Neural cell (in vitro differentiated cells): ENCODE measurements around the gene GMPPB. TPM values are rescaled to one million over a fixed set of nuclear protein-coding genes. Genes with fewer than 3 reads are reported as not detected.

Experiments used
- H2AFZ ChIP-seq: fragments of 200-600, 300-800 bp; sonication (generic), shearing (Covaris generic); 2 replicates; pipeline ENCODE4 v1.6.0; 2014; ENCODE audit warnings: low read depth, mild to moderate bottlenecking, antibody characterized with exemption, low read length, moderate library complexity
- H3F3A ChIP-seq: fragments of 200-600 bp; shearing (Covaris generic); 2 replicates; pipeline ENCODE4 v1.6.1; 2016; ENCODE audit warnings: mild to moderate bottlenecking, moderate library complexity, mixed read lengths, antibody characterized with exemption, low read length; ENCODE audit not compliant: insufficient read depth, poor library complexity, severe bottlenecking
- H3K27ac ChIP-seq: fragments of 200-600, 300-800 bp; sonication (generic), shearing (Covaris generic); 2 replicates; pipeline ENCODE4 v1.5.1; 2014; ENCODE audit warnings: mild to moderate bottlenecking, low read length, moderate library complexity
- H3K27me3 ChIP-seq: fragments of 300-800, 200-600 bp; sonication (generic), shearing (Covaris generic); 2 replicates; pipeline ENCODE4 v1.6.0; 2014; ENCODE audit warnings: mild to moderate bottlenecking, low read depth, low read length, moderate library complexity; ENCODE audit not compliant: insufficient read depth
- H3K36me3 ChIP-seq: fragments of 300-800, 200-600 bp; sonication (generic), shearing (Covaris generic); 2 replicates; pipeline ENCODE4 v1.5.1; 2014; ENCODE audit warnings: mild to moderate bottlenecking, antibody characterized with exemption, low read length, moderate library complexity; ENCODE audit not compliant: insufficient read depth
- H3K4me2 ChIP-seq: fragments of 300-800, 200-600 bp; sonication (generic), shearing (Covaris generic); 2 replicates; pipeline ENCODE4 v1.6.0; 2014; ENCODE audit warnings: mild to moderate bottlenecking, low read length
- H3K4me3 ChIP-seq: fragments of 300-800, 200-600 bp; sonication (generic), shearing (Covaris generic); 2 replicates; pipeline ENCODE4 v1.5.1; 2014; ENCODE audit warnings: mild to moderate bottlenecking, low read length, moderate library complexity
- H3K79me2 ChIP-seq: fragments of 200-600 bp; shearing (Covaris generic); replicated peaks from 2 replicates; pipeline ENCODE4 v1.6.0; 2014; ENCODE audit warnings: mild to moderate bottlenecking, low read length, moderate library complexity; ENCODE audit not compliant: insufficient read depth
- H3K9ac ChIP-seq: fragments of 300-800, 200-600 bp; sonication (generic), shearing (Covaris generic); 2 replicates; pipeline ENCODE4 v1.6.1; 2016; ENCODE audit warnings: mild to moderate bottlenecking, low read length, mixed read lengths
- H3K9me2 ChIP-seq: fragments of 200-600 bp; shearing (Covaris generic); 2 replicates; pipeline ENCODE4 v1.6.1; 2016; ENCODE audit warnings: mild to moderate bottlenecking, low read length, mixed read lengths; ENCODE audit not compliant: insufficient read depth
- H3K9me3 ChIP-seq: fragments of 200-600, 300-800 bp; sonication (generic), shearing (Covaris generic); 2 replicates; pipeline ENCODE4 v1.6.1; 2016; ENCODE audit warnings: mild to moderate bottlenecking, mixed run types, low read length, moderate library complexity, mixed read lengths
- H4K20me1 ChIP-seq: fragments of 200-600 bp; shearing (Covaris generic); 2 replicates; pipeline ENCODE4 v1.6.1; 2016; ENCODE audit warnings: mild to moderate bottlenecking, mixed run types; ENCODE audit not compliant: insufficient read depth
- CTCF ChIP-seq: fragments of 450-650 bp; IDR thresholded peaks from 2 replicates; pipeline ENCODE4 v1.5.1; 2014; ENCODE audit warnings: antibody characterized with exemption, mild to moderate bottlenecking, moderate library complexity; ENCODE audit not compliant: poor library complexity, severe bottlenecking
- EP300 ChIP-seq: fragments of 450-650 bp; conservative IDR thresholded peaks from 2 replicates; pipeline ENCODE4 v1.6.1; 2014; ENCODE audit warnings: antibody characterized with exemption, mild to moderate bottlenecking, moderate library complexity; ENCODE audit not compliant: poor library complexity, severe bottlenecking
- EZH2 ChIP-seq: fragments of 200-600, 300-800 bp; shearing (Covaris generic), sonication (generic); IDR thresholded peaks from 2 replicates; pipeline ENCODE4 v1.6.1; 2014; ENCODE audit warnings: antibody characterized with exemption, low read length, borderline replicate concordance, mild to moderate bottlenecking; ENCODE audit not compliant: insufficient read depth, poor library complexity, severe bottlenecking
- MXI1 ChIP-seq: fragments of 450-650 bp; conservative IDR thresholded peaks from 2 replicates; pipeline ENCODE4 v1.6.1; 2014; ENCODE audit warnings: antibody characterized with exemption, mild to moderate bottlenecking; ENCODE audit not compliant: poor library complexity, severe bottlenecking
- POLR2AphosphoS5 ChIP-seq: IDR thresholded peaks from 2 replicates; pipeline ENCODE4 v1.6.1; 2012
- RAD21 ChIP-seq: fragments of 450-650 bp; conservative IDR thresholded peaks from 2 replicates; pipeline ENCODE4 v1.6.1; 2014; ENCODE audit warnings: antibody characterized with exemption, mild to moderate bottlenecking, moderate library complexity
- REST ChIP-seq: IDR thresholded peaks from 2 replicates; pipeline ENCODE4 v1.6.1; 2012; ENCODE audit warnings: borderline replicate concordance
- SMC3 ChIP-seq: fragments of 450-650 bp; conservative IDR thresholded peaks from 2 replicates; pipeline ENCODE4 v1.6.1; 2014; ENCODE audit warnings: antibody characterized with exemption, mild to moderate bottlenecking, moderate library complexity; ENCODE audit not compliant: poor library complexity
- TAF1 ChIP-seq: IDR thresholded peaks from 2 replicates; pipeline ENCODE4 v1.6.1; 2012; ENCODE audit warnings: low read depth
- polyA plus RNA-seq: library from polyadenylated mRNA; depleted of rRNA; stranded (reverse); fragments of >200 nt; gene quantifications from 2 replicates; pipeline ENCODE4 v1.2.3, GENCODE V29; 2014

Gene GMPPB
- polyA plus RNA-seq, 1 donor from 2014 or later, result 20.8 TPM

- H3K9me2 ChIP-seq, result no peaks in the 10 kb centered on the region
- H3F3A ChIP-seq, result no peaks in the 10 kb centered on the region
- H3K36me3 ChIP-seq, result peaks cover 3% of the 10 kb centered on the region
- no peak overlapping the region for H2AFZ ChIP-seq
- TF ChIP-seq REST, result no peak
- no peaks in the 10 kb centered on the region for H3K9me3 ChIP-seq
- no peaks in the 10 kb centered on the region for H3K79me2 ChIP-seq
- no peak overlapping the region for H3K27ac ChIP-seq
- H3K4me2 ChIP-seq, result no peak overlapping the region
- no peaks in the 10 kb centered on the region for H3K27me3 ChIP-seq
- H3K4me3 ChIP-seq, result no peak overlapping the region
- no peak overlapping the region for H3K9ac ChIP-seq
- H4K20me1 ChIP-seq, result no peaks in the 10 kb centered on the region
These were observed 7.6 kb downstream of the GMPPB start for GRCh38 chr3:49716169-49716568.

GRCh38 chr3:49715611-49716121, 8.1 kb downstream of the GMPPB start:
- no peaks in the 10 kb centered on the region for H3K9me2 ChIP-seq
- no peak overlapping the region for H3K4me2 ChIP-seq
- no peaks in the 10 kb centered on the region for H3K27me3 ChIP-seq
- H2AFZ ChIP-seq, result no peak overlapping the region
- no peaks in the 10 kb centered on the region for H4K20me1 ChIP-seq
- H3K9ac ChIP-seq, result no peak overlapping the region
- H3K36me3 ChIP-seq, result peaks cover 3% of the 10 kb centered on the region
- no peaks in the 10 kb centered on the region for H3K79me2 ChIP-seq
- no peaks in the 10 kb centered on the region for H3F3A ChIP-seq
- TF ChIP-seq CTCF, result no peak
- no peak overlapping the region for H3K27ac ChIP-seq
- no peaks in the 10 kb centered on the region for H3K9me3 ChIP-seq
- no peak overlapping the region for H3K4me3 ChIP-seq

GRCh38 chr3:49714728-49715550, 8.8 kb downstream of the GMPPB start:
- Histone ChIP-seq H3K9me2 (no peaks in the 10 kb centered on the region), H3K4me3 (no peak overlapping the region), H3K27ac (no peak overlapping the region), H2AFZ (no peak overlapping the region), H3K27me3 (no peaks in the 10 kb centered on the region), H3K9ac (no peak overlapping the region), H4K20me1 (no peaks in the 10 kb centered on the region), H3F3A (no peaks in the 10 kb centered on the region), H3K9me3 (no peaks in the 10 kb centered on the region), H3K36me3 (peaks cover 3% of the 10 kb centered on the region), H3K4me2 (no peak overlapping the region), H3K79me2 (no peaks in the 10 kb centered on the region)
- no peak for TF ChIP-seq EP300
- no peak for TF ChIP-seq REST
- no peak for TF ChIP-seq EZH2
- TF ChIP-seq MXI1, result no peak
- no peak for TF ChIP-seq RAD21
- no peak for TF ChIP-seq TAF1
- no peak for TF ChIP-seq CTCF
- TF ChIP-seq SMC3, result no peak
- TF ChIP-seq POLR2AphosphoS5, result no peak
